AG04449 (cell line): ENCODE results near the gene TRIM10.
"Not testable (repeated sequence)": the region's sequence is repeated elsewhere in the genome, so short reads cannot be mapped to it uniquely, and the experiment has no call there.

Experiments used
- CTCF ChIA-PET: fragments of 350-600 bp; formaldehyde crosslinking; extraction: SDS; loops from one replicate; lab custom pipeline; 2021; ENCODE audit warnings: antibody characterized with exemption; lab: Yijun Ruan, JAX
- POLR2A ChIA-PET: fragments of 400-600, 350-600 bp; formaldehyde crosslinking; extraction: SDS; loops from one replicate; lab custom pipeline; 2020; ENCODE audit warnings: antibody characterized with exemption, inconsistent platforms; lab: Yijun Ruan, JAX
- DNase-seq: peaks from one replicate; pipeline ENCODE4 v3.0.0-alpha.2; 2010; ENCODE audit warnings: low read depth, low spot score
- H3K4me3 ChIP-seq: 2 replicates; pipeline ENCODE4 v1.5.1; 2011; ENCODE audit warnings: low read depth, mild to moderate bottlenecking, control low read depth, low read length
- TF ChIP-seq, protein P1 (sequence below): IDR thresholded peaks from one replicate; pipeline ENCODE4 v1.5.1; 2011; ENCODE audit warnings: mild to moderate bottlenecking, moderate library complexity, low read length, control low read depth, inconsistent platforms; ENCODE audit not compliant: insufficient read depth; ENCODE audit errors: missing control alignments

TRIM10 gene

GRCh38 chr6:30167101-30167500 is 6.1 kb upstream of the TRIM10 start:
- no peak for DNase-seq
- no peak overlapping the region for H3K4me3 ChIP-seq
- CTCF ChIA-PET, result interaction anchor here (1.0 to 2.2 kb wide), 6 partner anchors 16 to 320 kb away, joined by 3 to 18 read pairs (median 6); no protein-coding TSS in a partner anchor
- TF ChIP-seq, protein P1, sequence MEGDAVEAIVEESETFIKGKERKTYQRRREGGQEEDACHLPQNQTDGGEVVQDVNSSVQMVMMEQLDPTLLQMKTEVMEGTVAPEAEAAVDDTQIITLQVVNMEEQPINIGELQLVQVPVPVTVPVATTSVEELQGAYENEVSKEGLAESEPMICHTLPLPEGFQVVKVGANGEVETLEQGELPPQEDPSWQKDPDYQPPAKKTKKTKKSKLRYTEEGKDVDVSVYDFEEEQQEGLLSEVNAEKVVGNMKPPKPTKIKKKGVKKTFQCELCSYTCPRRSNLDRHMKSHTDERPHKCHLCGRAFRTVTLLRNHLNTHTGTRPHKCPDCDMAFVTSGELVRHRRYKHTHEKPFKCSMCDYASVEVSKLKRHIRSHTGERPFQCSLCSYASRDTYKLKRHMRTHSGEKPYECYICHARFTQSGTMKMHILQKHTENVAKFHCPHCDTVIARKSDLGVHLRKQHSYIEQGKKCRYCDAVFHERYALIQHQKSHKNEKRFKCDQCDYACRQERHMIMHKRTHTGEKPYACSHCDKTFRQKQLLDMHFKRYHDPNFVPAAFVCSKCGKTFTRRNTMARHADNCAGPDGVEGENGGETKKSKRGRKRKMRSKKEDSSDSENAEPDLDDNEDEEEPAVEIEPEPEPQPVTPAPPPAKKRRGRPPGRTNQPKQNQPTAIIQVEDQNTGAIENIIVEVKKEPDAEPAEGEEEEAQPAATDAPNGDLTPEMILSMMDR, result no peak
- POLR2A ChIA-PET, result no interaction called here

DNA sequence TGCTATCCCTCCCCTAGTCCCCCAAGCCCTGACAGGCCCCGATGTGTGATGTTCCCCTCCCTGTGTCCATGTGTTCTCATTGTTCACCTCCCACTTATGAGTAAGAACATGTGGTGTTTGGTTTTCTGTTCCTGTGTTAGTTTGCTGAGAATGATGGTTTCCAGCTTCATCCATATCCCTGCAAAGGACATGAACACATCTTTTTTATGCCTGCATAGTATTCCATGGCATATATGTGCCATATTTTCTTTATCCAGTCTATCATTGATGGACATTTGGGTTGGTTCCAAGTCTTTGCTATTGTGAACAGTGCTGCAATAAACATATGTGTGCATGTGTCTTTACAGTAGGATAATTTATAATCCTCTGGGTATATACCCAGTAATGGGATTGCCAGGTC is 4.2 kb upstream of the TRIM10 start:
- CTCF ChIA-PET, result interaction anchor here (0.6 to 1.6 kb wide), 5 partner anchors 15 to 511 kb away, joined by 3 to 4 read pairs (median 3); no protein-coding TSS in a partner anchor
- POLR2A ChIA-PET, H3K4me3 ChIP-seq, DNase-seq: not testable (repeated sequence)

GRCh38 chr6:30164714-30165113 is 3.7 kb upstream of the TRIM10 start:
- H3K4me3 ChIP-seq, result no peak overlapping the region
- CTCF ChIA-PET, result interaction anchor here (0.6 to 1.2 kb wide), 2 partner anchors 15 to 34 kb away, joined by 3 read pairs; no protein-coding TSS in a partner anchor
- DNase-seq, result no peak
- TF ChIP-seq, protein P1, result no peak
- POLR2A ChIA-PET, result no interaction called here

- ChIA-PET CTCF (interaction anchor here (1.2 kb wide), 1 partner anchor 34 kb away, joined by 3 read pairs; no protein-coding TSS in a partner anchor), POLR2A (no interaction called here)
- DNase-seq, result no peak
- TF ChIP-seq, protein P1, result no peak
- H3K4me3 ChIP-seq, result no peak overlapping the region
These were observed 3.1 kb upstream of the TRIM10 start for GRCh38 chr6:30163918-30164654.

DNA sequence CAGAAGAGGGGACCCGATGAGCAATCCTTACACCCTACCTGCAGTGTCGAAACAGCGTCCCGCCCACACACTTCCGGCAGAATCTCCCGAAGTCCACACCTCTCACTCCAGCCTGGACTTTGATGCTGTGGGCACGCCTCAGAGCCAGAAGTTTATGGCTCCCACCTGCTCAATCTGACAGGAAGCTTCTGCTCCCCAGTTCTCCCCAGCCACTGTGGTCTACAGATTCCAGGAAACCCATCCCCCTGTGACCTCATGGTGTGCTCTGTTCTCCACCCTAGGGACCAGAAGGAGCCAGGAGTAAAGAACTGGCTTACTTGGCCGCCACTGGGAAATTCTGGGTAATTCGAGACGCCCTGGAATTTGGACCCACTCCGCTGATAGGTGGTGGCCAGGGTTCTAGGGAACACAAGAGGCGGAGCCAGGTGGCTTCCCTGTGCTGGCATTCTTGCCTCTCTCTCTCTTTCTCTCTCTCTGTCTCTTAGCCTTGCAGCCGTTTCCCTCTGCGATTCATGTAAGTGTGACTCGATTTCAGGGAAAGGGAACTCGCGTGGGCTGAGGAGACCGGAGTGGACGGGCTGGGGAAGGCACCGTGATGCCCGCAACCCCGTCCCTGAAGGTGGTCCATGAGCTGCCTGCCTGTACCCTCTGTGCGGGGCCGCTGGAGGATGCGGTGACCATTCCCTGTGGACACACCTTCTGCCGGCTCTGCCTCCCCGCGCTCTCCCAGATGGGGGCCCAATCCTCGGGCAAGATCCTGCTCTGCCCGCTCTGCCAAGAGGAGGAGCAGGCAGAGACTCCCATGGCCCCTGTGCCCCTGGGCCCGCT is 2.3 kb upstream of the TRIM10 start, which contains the start of gene TRIM15:
Gene TRIM15, plus strand, starts transcription at position 457 of the 828 bp plus-strand sequence. Its CDS starts 139 bp downstream, at position 596.
- ChIA-PET CTCF (no interaction called here), POLR2A (no interaction called here)
- no peak for DNase-seq
- no peak within 1 kb of the TSS for H3K4me3 ChIP-seq
- TF ChIP-seq, protein P1, result no peak

GRCh38 chr6:30162265-30163089 is 1.5 kb upstream of the TRIM10 start:
- POLR2A ChIA-PET, result no interaction called here
- DNase-seq, result no peak
- H3K4me3 ChIP-seq, result no peak overlapping the region
- CTCF ChIA-PET, result interaction anchor here (1.6 kb wide), 1 partner anchor 31 kb away, joined by 8 read pairs; no protein-coding TSS in a partner anchor
- TF ChIP-seq, protein P1, result no peak
